GM12875 (cell line): Measurements from ENCODE around the gene COL26A1.

Experiments used
- H3K4me3 ChIP-seq: one replicate; pipeline ENCODE4 v1.5.1; 2011; ENCODE audit warnings: low read depth, low read length, control low read depth
- TF ChIP-seq, protein P1 (sequence below): IDR thresholded peaks from 2 replicates; pipeline ENCODE4 v1.5.1; 2011; ENCODE audit warnings: low read depth, mild to moderate bottlenecking, control low read depth, inconsistent platforms, low read length, moderate library complexity, borderline replicate concordance; ENCODE audit not compliant: insufficient read depth

Gene COL26A1

DNA sequence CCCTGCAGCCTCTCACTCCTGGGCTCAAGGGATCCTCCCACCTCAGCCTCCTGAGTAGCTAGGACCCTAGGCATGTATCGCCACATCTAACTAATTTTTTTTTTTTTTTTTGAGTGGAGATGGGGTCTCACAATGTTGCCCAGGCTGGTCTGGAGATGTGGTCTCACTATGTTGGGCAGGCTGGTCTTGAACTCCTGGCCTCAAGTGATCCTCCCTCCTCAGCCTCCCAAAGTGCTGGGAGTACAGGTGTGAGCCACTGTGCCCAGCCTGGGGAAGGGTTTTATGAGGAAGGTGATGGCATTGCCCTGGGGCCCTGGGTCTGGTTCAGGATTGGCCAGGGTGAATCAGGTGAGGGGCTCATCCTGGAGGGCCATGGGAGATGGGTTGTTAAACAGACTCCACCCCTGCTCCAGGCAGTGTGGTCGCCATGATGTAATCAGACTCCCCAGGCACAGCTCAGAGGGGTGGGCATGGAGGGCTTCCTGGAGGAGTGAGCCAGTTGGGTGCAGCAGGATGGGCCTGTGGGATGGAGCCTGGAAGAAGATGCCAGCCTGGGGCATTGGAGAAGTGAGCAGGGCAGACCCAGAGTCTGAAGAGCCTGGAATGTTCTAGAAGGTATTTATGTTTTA lies 183.7 kb downstream of the COL26A1 start:
- H3K4me3 ChIP-seq, result no peak overlapping the region
- TF ChIP-seq, protein P1, sequence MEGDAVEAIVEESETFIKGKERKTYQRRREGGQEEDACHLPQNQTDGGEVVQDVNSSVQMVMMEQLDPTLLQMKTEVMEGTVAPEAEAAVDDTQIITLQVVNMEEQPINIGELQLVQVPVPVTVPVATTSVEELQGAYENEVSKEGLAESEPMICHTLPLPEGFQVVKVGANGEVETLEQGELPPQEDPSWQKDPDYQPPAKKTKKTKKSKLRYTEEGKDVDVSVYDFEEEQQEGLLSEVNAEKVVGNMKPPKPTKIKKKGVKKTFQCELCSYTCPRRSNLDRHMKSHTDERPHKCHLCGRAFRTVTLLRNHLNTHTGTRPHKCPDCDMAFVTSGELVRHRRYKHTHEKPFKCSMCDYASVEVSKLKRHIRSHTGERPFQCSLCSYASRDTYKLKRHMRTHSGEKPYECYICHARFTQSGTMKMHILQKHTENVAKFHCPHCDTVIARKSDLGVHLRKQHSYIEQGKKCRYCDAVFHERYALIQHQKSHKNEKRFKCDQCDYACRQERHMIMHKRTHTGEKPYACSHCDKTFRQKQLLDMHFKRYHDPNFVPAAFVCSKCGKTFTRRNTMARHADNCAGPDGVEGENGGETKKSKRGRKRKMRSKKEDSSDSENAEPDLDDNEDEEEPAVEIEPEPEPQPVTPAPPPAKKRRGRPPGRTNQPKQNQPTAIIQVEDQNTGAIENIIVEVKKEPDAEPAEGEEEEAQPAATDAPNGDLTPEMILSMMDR, result no peak

DNA sequence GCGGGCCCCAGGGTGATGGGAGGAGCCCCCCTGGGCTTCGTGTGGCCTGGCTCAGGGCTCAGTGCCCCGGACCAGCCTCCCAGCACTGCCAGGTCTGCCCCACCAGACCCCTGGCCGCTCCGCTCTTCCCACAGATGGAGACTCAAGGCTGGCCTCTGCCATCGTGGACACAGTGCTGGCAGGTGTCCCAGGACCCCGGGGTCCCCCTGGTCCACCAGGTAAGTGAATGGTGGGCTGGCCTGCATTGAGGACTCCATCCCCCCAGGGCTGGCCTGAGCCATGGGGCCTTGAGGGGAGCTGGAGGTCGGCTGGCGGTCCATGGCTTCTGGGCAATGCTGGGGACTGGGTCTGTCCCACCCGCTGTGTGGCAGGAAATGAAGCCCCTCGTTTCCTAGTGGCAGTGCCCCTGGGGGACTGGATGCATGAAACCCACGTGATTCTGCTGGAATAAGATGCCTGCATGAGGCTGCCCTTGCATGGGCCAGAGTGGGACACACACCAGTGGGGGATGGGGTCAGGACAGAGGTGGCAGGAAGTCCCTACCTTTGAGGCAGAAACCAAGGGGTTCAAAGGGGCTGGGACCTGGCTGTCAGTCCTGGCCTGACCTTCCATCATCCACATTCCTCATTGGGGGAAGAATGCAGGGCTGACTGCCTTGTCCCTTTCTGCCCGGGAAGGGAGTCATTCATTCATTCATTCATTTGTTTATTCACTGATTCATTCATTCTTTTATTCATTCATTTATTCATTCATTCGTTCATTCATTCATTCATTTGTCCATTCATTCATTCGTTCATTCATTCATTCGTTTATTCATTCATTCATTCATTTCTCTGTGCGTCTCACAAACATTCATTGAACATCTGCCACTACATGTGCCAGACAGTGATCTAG lies 184.6 kb downstream of the COL26A1 start:
- no peak overlapping the region for H3K4me3 ChIP-seq
- TF ChIP-seq, protein P1, result no peak

DNA sequence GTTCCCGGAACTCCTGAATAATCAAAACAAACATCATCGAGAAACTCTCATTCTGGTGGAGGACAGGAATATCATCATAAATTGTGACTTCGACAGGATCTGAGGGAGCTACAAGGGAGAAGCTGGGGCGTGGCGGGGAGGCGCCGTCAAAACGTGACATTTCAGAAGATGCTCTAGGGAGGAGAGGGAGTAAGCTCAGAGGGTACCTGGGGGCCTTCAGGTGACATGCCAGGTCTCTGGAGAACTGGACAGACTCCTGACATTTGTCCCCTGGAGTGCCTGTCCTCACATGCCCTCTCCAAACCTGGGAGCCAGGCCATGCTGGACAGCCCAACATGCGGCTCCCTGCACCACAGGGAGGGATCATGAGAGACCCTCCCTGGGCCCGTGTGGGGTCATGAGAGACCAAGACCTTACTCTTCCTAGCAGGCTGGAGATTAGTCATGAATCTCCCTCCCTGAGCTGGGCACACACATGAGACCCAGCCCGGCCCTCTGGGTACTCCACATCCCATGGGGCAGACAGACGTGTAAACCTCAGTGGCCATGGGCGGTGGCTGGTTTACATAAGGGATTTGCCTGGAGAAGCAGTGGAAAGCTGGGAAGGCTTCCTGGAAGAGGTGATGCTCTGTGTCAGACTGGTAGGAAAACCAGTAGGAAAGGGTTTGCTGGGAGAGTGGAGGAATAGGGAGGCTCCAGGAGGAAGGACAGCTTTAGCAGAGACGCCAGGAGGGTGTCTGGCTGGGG lies 185.4 kb downstream of the COL26A1 start:
- TF ChIP-seq, protein P1, result no peak
- H3K4me3 ChIP-seq, result no peak overlapping the region

DNA sequence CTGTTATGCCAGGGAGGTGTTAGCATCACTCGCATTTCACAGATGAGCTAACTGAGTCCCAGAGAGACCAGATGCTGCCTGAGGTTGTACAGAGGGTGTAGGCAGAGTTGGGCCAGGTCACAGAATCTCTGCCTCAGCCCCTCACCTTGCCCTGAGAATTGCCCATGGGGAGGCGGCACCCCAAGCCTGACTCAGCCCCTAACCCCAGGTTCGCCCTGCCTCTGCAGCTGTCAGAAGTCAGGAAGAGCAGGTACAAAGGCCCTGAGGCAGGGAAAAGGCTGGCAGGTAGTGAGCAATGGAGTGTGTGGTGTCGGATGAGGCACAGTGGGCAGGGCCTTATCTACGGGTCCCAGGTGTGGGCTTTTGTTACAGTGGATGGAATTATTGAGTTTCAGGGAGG lies 187.1 kb downstream of the COL26A1 start:
- TF ChIP-seq, protein P1, result no peak
- no peak overlapping the region for H3K4me3 ChIP-seq

DNA sequence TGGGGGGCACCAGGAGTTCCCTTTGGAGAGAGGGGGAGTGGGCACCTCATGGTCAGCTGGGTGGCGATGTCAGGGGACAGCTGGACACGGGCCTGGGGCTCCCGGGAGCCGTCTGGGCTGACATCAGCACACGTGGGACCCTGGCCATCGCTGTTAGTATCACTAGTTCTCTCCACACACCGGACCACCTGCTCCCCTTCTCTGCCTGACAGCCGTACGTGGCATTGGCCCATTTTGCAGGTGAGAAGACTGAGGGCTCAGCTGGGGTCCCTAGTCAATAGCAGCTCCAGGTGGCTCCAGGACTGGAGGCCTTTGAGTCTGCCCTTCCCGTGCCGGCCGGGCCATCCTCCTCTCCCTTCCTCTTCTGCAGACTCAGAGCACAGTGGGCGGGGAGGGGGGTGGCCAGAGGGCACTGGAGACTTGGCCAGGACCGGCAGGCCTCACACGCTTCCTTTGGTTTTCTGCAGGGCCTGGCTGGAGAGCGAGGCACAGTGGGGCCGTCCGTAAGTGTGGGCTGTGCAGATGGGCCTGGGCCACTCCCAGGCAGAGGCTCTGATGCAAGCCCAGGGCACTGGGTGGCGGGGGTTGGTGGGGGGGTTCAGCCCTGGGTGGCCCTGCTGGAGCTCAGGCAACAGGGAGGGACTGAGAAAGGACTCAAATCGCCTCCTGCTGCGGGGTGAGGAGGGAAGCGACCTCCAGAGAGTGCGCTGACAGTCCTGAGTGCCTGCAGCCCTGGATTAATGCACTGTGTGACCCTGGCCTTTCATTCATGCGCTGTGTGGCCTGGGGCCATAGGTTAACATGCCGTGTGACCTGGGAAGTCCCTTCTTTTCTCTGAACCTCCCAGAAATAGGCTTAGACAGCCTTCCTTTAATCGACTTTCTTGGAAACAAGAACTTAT lies 188.2 kb downstream of the COL26A1 start:
- TF ChIP-seq, protein P1, result no peak
- no peak overlapping the region for H3K4me3 ChIP-seq

DNA sequence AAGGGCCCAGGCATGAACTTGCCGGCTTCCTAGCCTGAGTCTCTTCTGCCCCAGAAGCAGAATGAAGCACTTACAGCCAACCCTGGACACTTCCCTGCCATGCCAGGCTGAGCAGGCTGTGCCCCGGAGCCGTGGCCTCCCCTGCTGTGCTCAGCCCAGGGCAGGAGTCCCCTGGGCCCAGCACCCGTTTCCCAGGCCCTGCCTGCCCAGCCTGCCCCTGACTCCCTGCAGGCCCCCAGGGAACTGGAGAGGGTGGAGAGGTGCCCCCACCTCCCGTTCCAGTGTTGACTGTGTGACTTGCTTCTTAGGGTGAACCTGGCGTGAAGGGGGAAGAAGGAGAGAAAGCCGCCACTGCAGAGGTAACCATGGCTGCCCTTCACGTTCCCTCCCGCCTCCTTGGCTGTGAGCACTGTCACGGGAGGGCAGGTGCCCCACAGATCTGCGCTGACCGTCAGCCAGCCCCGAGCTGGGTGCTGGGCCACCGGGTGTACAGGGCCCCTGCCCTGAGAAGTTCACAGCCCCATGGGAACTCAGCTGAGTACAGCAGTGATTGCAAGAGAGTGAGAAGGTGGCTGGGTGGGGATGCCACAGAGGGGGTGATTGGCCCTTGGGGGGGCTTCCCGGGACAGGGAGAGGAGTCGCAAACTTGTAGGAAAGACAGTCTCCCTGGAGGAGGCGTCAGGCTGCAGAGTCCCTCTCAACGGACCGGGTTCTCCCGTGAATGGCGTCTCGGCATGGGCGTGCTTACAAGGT lies 190.5 kb downstream of the COL26A1 start:
- H3K4me3 ChIP-seq, result no peak overlapping the region
- TF ChIP-seq, protein P1, result no peak
